ENCODE measurements around the gene FMN1. TPM values are rescaled to one million over a fixed set of nuclear protein-coding genes. Genes with fewer than 3 reads are reported as not detected.

FMN1 gene
- total and polyA plus RNA-seq, 7 donors = 3.0 to 19.9 (median 6.7) TPM

GRCh38 chr15:33218071-33218491 lies 23.6 kb upstream of the FMN1 start:
- H3K4me3 ChIP-seq = no peak overlapping the region
- no peak for DNase-seq
- TF ChIP-seq CTCF (IDR thresholded peaks at IDR 0.05) = no peak
- TF ChIP-seq EP300 (IDR thresholded peaks at IDR 0.05) = no peak
- no peak for TF ChIP-seq POLR2A (IDR thresholded peaks at IDR 0.05)
- no peak for TF ChIP-seq POLR2AphosphoS5 (IDR thresholded peaks at IDR 0.05)
- no peaks in the 10 kb centered on the region for H3K9me3 ChIP-seq
- H3K27ac ChIP-seq = no peak overlapping the region
- no peaks in the 10 kb centered on the region for H3K4me1 ChIP-seq
- H3K36me3 ChIP-seq = no peaks in the 10 kb centered on the region
- no peaks in the 10 kb centered on the region for H3K27me3 ChIP-seq
- 25 to 59% methylated on average over 2 of the region's 2 CpGs for WGBS, 2 donors
- intact Hi-C loops (cut with DNase I) = no loop called here

- DNase-seq = no peak
- intact Hi-C loops (cut with DNase I) = no loop called here
- TF ChIP-seq CTCF (IDR thresholded peaks at IDR 0.05) (no peak), POLR2AphosphoS5 (IDR thresholded peaks at IDR 0.05) (no peak), POLR2A (IDR thresholded peaks at IDR 0.05) (no peak), EP300 (IDR thresholded peaks at IDR 0.05) (no peak)
- WGBS, 2 donors = 94% methylated on average over 3 of the region's 3 CpGs
- no peak overlapping the region for H3K27ac ChIP-seq
- H3K9me3 ChIP-seq = no peaks in the 10 kb centered on the region
- no peaks in the 10 kb centered on the region for H3K4me1 ChIP-seq
- no peak overlapping the region for H3K4me3 ChIP-seq
- H3K36me3 ChIP-seq = no peaks in the 10 kb centered on the region
- no peaks in the 10 kb centered on the region for H3K27me3 ChIP-seq
These were observed 21.7 kb upstream of the FMN1 start for GRCh38 chr15:33215941-33216872.

GRCh38 chr15:33211176-33211808 lies 16.8 kb upstream of the FMN1 start:
- intact Hi-C loops (cut with DNase I) = no loop called here
- Histone ChIP-seq H3K4me1 (no peaks in the 10 kb centered on the region), H3K9me3 (no peaks in the 10 kb centered on the region), H3K36me3 (no peaks in the 10 kb centered on the region), H3K4me3 (no peak overlapping the region), H3K27me3 (no peaks in the 10 kb centered on the region), H3K27ac (no peak overlapping the region)
- peak; percentile 68 for DNase-seq
- TF ChIP-seq POLR2A (IDR thresholded peaks at IDR 0.05) = no peak
- TF ChIP-seq CTCF (IDR thresholded peaks at IDR 0.05) = no peak
- TF ChIP-seq EP300 (IDR thresholded peaks at IDR 0.05) = no peak
- no peak for TF ChIP-seq POLR2AphosphoS5 (IDR thresholded peaks at IDR 0.05)
- WGBS, 2 donors = 48 to 49% methylated on average over 3 of the region's 3 CpGs

- TF ChIP-seq POLR2A (IDR thresholded peaks at IDR 0.05) (no peak), EP300 (IDR thresholded peaks at IDR 0.05) (no peak), POLR2AphosphoS5 (IDR thresholded peaks at IDR 0.05) (no peak), CTCF (IDR thresholded peaks at IDR 0.05) (no peak)
- H3K4me3 ChIP-seq = no peak overlapping the region
- no peaks in the 10 kb centered on the region for H3K4me1 ChIP-seq
- H3K27me3 ChIP-seq = no peaks in the 10 kb centered on the region
- H3K9me3 ChIP-seq = no peaks in the 10 kb centered on the region
- no peak overlapping the region for H3K27ac ChIP-seq
- H3K36me3 ChIP-seq = no peaks in the 10 kb centered on the region
- 71 to 85% methylated on average over 2 of the region's 2 CpGs for WGBS, 2 donors
- intact Hi-C loops (cut with DNase I) = no loop called here
- DNase-seq = no peak
These were observed 15.3 kb upstream of the FMN1 start for GRCh38 chr15:33209575-33210481.
